Testis (tissue), 3 donors: ENCODE data around the gene DRC1. TPM values are rescaled to one million over a fixed set of nuclear protein-coding genes. Genes with fewer than 3 reads are reported as not detected.

ENCODE experiments used
- DNase-seq: peaks from one replicate; pipeline ENCODE4 v3.0.0-alpha.2; 2019
- H3K27ac ChIP-seq, 2 donors: fragments of 200-600 bp; sonication (generic); one replicate each; pipeline ENCODE4 v1.5.1; 2019
- H3K27me3 ChIP-seq: fragments of 200-600 bp; sonication (generic); one replicate; pipeline ENCODE4 v1.5.1; 2019
- H3K36me3 ChIP-seq: fragments of 200-600 bp; sonication (generic); one replicate; pipeline ENCODE4 v1.5.1; 2017; ENCODE audit warnings: low read depth; ENCODE audit errors: missing control alignments
- H3K4me1 ChIP-seq: fragments of 200-600 bp; sonication (generic); one replicate; pipeline ENCODE4 v1.5.1; 2019
- H3K4me3 ChIP-seq, 2 donors: fragments of 200-600 bp; sonication (generic); one replicate each; pipeline ENCODE4 v1.5.1; 2017 to 2019
- H3K9me3 ChIP-seq: fragments of 200-600 bp; sonication (generic); one replicate; pipeline ENCODE4 v1.5.1; 2017
- CTCF ChIP-seq, 3 experiments: fragments of 450-650 bp in 2 of 3; fragments of 200-600 bp in 1 of 3; sonication (generic) in 1 of 3; IDR thresholded peaks; one replicate each; pipeline ENCODE4 v1.5.1; 2016 to 2019; ENCODE audit warnings: antibody characterized with exemption in 3 of 3, mild to moderate bottlenecking in 2 of 3, moderate library complexity in 1 of 3
- POLR2A ChIP-seq: fragments of 450-650 bp; IDR thresholded peaks from one replicate; pipeline ENCODE4 v1.6.1; 2017; ENCODE audit warnings: antibody characterized with exemption, mild to moderate bottlenecking, moderate library complexity
- WGBS, 2 donors: methylation state at CpG; one replicate each; pipeline ENCODE4 v1.1.5; 2018; 5-methylcytosine and 5-hydroxymethylcytosine counted together
- intact Hi-C: fragments of 100-400 bp; cut with DNase I; formaldehyde crosslinking; loops from one replicate; pipeline ENCODE4 v1.15.1; 2023; ENCODE audit warnings: low total_unique reads
- polyA plus RNA-seq: library from polyadenylated mRNA; stranded (reverse); fragments of 350-450 nt; fragmentation: Illumina TruSeq; extraction: RNeasy Lipid Tissue Mini Kit (QIAGEN cat#74804); gene quantifications from one replicate; pipeline ENCODE4 v1.2.3, GENCODE V29; 2014; ENCODE audit warnings: low read depth, low replicate concordance; ENCODE audit not compliant: insufficient read depth
- total RNA-seq, 2 donors: library from RNA; depleted of rRNA; stranded (reverse); fragments of >200 nt; gene quantifications; one replicate each; pipeline ENCODE4 v1.2.3, GENCODE V29; 2016

DRC1 gene
- total and polyA plus RNA-seq, 3 donors from 2014 or later = 8.8 to 67.3 (median 18.7) TPM

- H3K36me3 ChIP-seq = no peaks in the 10 kb centered on the region
- H3K9me3 ChIP-seq = no peaks in the 10 kb centered on the region
- intact Hi-C loops = no loop called here
- H3K27ac ChIP-seq = no peak overlapping the region
- TF ChIP-seq POLR2A (no peak), CTCF (IDR thresholded peaks at IDR 0.05) (peak in 2 of 3 experiments; percentile 28 to 43)
- H3K27me3 ChIP-seq = no peaks in the 10 kb centered on the region
- WGBS, 2 donors = 74 to 91% methylated on average over 5 to 14 of the region's 14 CpGs
- no peak overlapping the region for H3K4me3 ChIP-seq
- peak; percentile 70 for DNase-seq
- H3K4me1 ChIP-seq = no peaks in the 10 kb centered on the region
These were observed 61.0 kb downstream of the DRC1 start for GRCh38 chr2:26462511-26463243.

GRCh38 chr2:26463244-26464192 is 61.8 kb downstream of the DRC1 start:
- TF ChIP-seq POLR2A = no peak
- TF ChIP-seq CTCF (IDR thresholded peaks at IDR 0.05) = no peak
- DNase-seq = no peak
- H3K9me3 ChIP-seq = no peaks in the 10 kb centered on the region
- H3K4me1 ChIP-seq = no peaks in the 10 kb centered on the region
- no peak overlapping the region for H3K4me3 ChIP-seq
- H3K27ac ChIP-seq = no peak overlapping the region
- no peaks in the 10 kb centered on the region for H3K36me3 ChIP-seq
- no peaks in the 10 kb centered on the region for H3K27me3 ChIP-seq
- intact Hi-C loops = no loop called here
- 90 to 97% methylated on average over 7 to 25 of the region's 25 CpGs for WGBS, 2 donors

- Histone ChIP-seq H3K27ac (no peak overlapping the region), H3K9me3 (no peaks in the 10 kb centered on the region), H3K27me3 (no peaks in the 10 kb centered on the region), H3K36me3 (no peaks in the 10 kb centered on the region), H3K4me1 (no peaks in the 10 kb centered on the region), H3K4me3 (no peak overlapping the region)
- TF ChIP-seq POLR2A (no peak), CTCF (IDR thresholded peaks at IDR 0.05) (no peak)
- intact Hi-C loops = no loop called here
- 86 to 87% methylated on average over 4 to 14 of the region's 14 CpGs for WGBS, 2 donors
- no peak for DNase-seq
These were observed 62.9 kb downstream of the DRC1 start for GRCh38 chr2:26464390-26465265.

- no peak overlapping the region for H3K27ac ChIP-seq
- H3K4me3 ChIP-seq = no peak overlapping the region
- no peaks in the 10 kb centered on the region for H3K36me3 ChIP-seq
- TF ChIP-seq POLR2A = no peak
- TF ChIP-seq CTCF (IDR thresholded peaks at IDR 0.05) = no peak
- intact Hi-C loops = no loop called here
- DNase-seq = no peak
- no peaks in the 10 kb centered on the region for H3K27me3 ChIP-seq
- H3K4me1 ChIP-seq = no peaks in the 10 kb centered on the region
- 90 to 94% methylated on average over 11 of the region's 11 CpGs for WGBS, 2 donors
- H3K9me3 ChIP-seq = no peaks in the 10 kb centered on the region
These were observed 63.7 kb downstream of the DRC1 start for GRCh38 chr2:26465266-26465925.
